Stimulated activated CD4-positive, alpha-beta T cell treated with anti-CD3 and anti-CD28 coated beads, Interleukin-15, amount 100 ng/mL, for 1 hour (primary cell): ENCODE measurements around the gene STX7.

Experiments
- DNase-seq, 2 donors: peaks; one replicate each; pipeline ENCODE4 v3.0.0-alpha.2; 2020; ENCODE audit warnings: low read depth in 1 of 2, low spot score in 1 of 2

Gene STX7

GRCh38 chr6:132478266-132478665, 34.6 kb downstream of the STX7 start:
- no peak for DNase-seq

DNA sequence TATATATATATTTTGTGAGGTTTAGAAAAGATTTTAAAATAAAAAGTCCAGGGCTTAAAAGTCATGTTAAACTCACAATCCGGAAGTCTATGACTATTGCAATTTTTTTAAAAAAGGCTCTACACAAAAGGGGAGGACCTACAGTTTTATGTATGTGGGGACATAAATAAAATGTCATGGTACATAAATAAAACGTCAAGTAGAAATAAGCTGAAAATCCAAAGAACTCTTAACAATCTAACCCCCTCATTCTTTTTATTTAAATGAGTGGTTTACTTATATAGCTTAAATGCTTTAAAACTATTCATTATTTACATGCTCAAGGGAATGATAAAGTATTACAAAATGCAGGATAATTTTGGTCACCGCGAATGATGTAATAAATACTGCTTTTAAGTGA, 36.2 kb downstream of the STX7 start:
- no peak for DNase-seq

- no peak for DNase-seq
These were observed 37.0 kb downstream of the STX7 start for GRCh38 chr6:132475925-132476324.

DNA sequence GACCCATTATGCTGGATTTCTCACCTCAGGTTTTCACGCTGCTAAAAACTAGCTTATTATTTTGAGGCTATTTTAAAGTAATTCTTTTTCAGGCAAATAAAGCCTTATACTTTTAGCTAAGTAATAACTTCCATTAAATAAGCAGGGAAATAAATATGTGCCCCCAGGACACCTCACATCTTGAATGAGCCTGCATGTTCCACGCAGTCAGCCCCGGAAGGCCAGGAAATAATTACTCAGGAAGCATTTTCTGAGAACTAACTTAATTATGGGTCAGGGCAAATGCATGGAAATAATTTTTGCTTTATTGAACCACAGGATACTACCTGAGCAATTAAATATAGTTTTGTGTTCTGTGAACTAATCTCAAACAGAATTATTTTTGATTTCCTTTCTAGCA, 41.1 kb downstream of the STX7 start:
- no peak for DNase-seq

- no peak for DNase-seq
These were observed 46.0 kb downstream of the STX7 start for GRCh38 chr6:132466952-132467351.

GRCh38 chr6:132465530-132466485, 47.1 kb downstream of the STX7 start:
- DNase-seq: no peak

- DNase-seq: no peak
These were observed 48.2 kb downstream of the STX7 start for GRCh38 chr6:132464538-132465256.

- no peak for DNase-seq
These were observed 51.0 kb downstream of the STX7 start for GRCh38 chr6:132461958-132462357.

GRCh38 chr6:132459605-132459952, 53.3 kb downstream of the STX7 start:
- DNase-seq: no peak

GRCh38 chr6:132458887-132459604, 53.9 kb downstream of the STX7 start:
- DNase-seq: no peak

DNA sequence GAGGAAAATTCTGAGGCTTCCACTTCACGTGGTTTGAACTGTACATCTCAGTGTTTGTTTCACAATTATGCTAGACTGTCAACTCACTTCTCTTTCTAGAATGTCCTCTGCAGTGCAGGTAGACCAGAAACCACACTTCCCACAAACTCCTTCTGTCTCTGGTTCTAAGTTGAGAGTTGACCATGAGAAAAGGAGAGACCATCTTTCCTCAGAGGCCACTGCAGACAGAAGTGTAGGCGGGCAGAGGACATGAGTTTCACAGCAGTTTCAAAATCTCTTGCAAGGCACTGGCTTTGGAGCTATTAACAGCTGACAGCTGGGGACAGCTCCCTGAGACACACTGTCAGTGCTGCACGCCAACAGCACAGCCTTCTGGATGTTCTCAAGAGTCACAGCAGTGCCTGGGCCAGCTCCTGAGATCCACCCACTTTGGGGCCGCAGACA, 56.2 kb downstream of the STX7 start:
- no peak for DNase-seq

DNA sequence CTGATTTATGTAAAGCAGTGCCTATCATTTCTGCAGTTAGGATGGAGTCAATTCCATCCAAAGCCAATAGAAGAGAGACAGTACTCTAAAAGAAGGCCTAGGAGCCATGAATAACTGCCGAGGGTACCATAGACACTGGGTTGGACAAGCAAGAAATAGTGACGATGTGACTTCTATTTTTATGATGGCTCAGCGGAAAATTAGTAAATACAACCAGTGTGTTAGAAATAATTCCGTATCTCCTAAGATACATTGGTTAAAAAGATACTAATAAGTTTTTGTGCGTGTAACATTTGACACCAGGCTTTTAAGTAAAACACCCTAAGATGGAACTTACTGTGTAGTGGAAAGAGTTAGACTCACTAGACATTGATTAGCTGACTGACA, 66.1 kb downstream of the STX7 start:
- no peak for DNase-seq

DNA sequence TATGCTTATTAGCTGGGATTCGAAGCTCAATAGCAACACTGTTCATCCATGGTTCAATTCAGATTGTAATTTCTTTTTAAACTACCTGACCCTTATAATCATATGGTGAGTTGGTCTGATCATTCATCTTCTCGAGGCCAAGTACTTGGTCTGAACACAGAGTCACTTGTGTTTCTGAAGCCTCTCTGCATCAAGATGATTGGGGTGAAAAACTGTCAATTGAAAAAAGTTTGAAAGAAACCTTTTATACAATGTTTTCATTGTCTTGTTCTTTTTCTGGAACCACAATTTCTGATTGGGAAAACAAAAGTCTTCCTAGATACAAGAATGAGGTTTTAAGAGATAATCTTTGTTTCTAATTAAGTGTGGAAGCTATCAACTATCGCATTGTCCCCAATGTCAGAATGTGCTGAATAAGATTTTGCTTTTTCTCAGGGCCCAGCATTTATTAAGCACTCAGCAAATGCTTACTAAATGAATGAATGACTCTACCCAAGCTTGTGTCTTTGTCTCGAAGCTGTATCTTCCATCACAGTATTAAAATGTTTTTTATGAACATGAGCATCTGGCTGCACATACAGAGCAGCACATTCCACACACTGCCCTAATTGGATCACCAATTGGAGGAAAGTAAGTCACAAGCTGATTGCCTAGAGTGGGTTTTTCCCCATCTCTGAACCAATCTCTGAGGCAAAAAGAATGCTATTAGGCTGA, 66.6 kb downstream of the STX7 start:
- DNase-seq: no peak

- no peak for DNase-seq
These were observed 67.5 kb downstream of the STX7 start for GRCh38 chr6:132445201-132445951.

DNA sequence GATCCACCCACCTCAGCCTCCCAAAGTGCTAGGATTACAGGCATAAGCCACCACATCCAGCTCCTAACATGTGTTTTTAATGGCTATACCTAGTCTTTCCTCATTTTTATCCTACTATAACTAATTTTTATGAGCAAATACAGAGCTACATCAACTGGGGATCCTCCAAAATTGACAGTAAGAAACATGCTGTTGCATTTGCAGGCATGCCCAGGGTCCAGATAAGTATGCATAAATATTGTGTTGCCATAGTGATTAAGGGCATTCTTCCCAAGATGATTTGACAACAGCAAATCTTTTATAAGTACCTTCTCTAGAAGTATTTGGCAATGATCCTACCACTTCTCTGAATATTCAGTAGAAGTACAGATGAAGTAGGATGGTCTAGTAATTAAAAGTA, 69.7 kb downstream of the STX7 start:
- no peak for DNase-seq

- DNase-seq: no peak
These were observed 82.8 kb downstream of the STX7 start for GRCh38 chr6:132430110-132430509.

GRCh38 chr6:132425176-132425575, 87.7 kb downstream of the STX7 start:
- no peak for DNase-seq

GRCh38 chr6:132423839-132424238, 89.1 kb downstream of the STX7 start:
- no peak for DNase-seq

- DNase-seq: no peak
These were observed 94.5 kb downstream of the STX7 start for GRCh38 chr6:132418235-132418965.

DNA sequence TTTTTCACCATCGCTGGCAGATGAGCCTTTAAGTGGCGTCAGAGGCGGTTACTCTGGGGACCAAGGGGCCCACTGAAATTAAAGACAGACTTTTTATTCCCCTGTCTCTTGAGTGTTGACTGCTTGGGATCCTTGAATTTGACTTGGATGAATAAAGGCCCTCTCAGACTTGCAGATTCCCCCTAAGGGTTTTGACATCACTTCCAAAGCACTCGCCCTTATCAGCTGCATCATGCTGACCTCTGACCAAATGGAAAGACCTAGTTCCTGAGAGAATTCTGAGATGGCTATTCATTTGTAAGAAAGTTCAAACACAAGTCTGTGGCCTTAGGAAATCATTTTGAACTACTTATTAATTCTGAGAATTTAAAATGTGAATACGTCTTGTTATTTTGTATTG, 98.2 kb downstream of the STX7 start:
- no peak for DNase-seq
